Measurements from ENCODE around the gene FTO.

The FTO gene

DNA sequence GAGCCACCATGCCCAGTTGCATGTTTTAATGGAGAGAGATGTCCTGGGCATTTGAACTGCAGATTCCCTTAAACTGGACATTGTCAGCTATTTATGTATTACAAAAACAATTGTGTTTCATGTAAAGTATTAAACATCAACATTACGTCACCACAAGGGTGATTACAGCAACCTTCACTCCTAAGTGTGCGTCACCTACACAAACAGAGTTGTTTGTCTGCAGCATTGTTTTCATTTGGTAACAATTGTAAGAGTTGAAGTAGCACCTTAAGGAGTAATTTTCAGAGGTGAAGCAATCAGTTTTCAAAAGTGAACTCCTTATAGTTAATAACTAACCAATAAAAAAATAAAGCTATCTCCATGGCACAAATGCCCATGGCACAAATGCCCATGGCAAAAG is 311.2 kb downstream of the FTO start:
- H3K4me3 ChIP-seq (ENCODE audit: insufficient read depth, low read length, poor library complexity, severe bottlenecking): no peak overlapping the region

GRCh38 chr16:54022362-54022761 is 318.4 kb downstream of the FTO start:
- Histone ChIP-seq H3K4me3 (ENCODE audit: insufficient read depth, low read length, poor library complexity, severe bottlenecking) (no peak overlapping the region), H4K20me1 (ENCODE audit: low read depth, low read length) (no peaks in the 10 kb centered on the region), H3K27me3 (ENCODE audit: low read length) (no peaks in the 10 kb centered on the region), H3K4me2 (ENCODE audit: low read depth, low read length, poor library complexity, severe bottlenecking) (no peak overlapping the region), H3K79me2 (ENCODE audit: insufficient read depth, low read length) (no peaks in the 10 kb centered on the region), H3F3A (ENCODE audit: insufficient read depth) (no peaks in the 10 kb centered on the region), H3K9ac (ENCODE audit: low read length) (no peak overlapping the region), H3K36me3 (ENCODE audit: low read length) (no peaks in the 10 kb centered on the region), H3K27ac (ENCODE audit: low read depth, low read length) (no peak overlapping the region), H3K9me3 (ENCODE audit: insufficient read depth, low read length) (no peaks in the 10 kb centered on the region), H3K9me2 (replicated peaks; ENCODE audit: insufficient read depth, low read length) (no peaks in the 10 kb centered on the region), H2AFZ (ENCODE audit: low read depth, low read length, severe bottlenecking) (no peak overlapping the region)
- TF ChIP-seq, protein P1, sequence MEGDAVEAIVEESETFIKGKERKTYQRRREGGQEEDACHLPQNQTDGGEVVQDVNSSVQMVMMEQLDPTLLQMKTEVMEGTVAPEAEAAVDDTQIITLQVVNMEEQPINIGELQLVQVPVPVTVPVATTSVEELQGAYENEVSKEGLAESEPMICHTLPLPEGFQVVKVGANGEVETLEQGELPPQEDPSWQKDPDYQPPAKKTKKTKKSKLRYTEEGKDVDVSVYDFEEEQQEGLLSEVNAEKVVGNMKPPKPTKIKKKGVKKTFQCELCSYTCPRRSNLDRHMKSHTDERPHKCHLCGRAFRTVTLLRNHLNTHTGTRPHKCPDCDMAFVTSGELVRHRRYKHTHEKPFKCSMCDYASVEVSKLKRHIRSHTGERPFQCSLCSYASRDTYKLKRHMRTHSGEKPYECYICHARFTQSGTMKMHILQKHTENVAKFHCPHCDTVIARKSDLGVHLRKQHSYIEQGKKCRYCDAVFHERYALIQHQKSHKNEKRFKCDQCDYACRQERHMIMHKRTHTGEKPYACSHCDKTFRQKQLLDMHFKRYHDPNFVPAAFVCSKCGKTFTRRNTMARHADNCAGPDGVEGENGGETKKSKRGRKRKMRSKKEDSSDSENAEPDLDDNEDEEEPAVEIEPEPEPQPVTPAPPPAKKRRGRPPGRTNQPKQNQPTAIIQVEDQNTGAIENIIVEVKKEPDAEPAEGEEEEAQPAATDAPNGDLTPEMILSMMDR (IDR thresholded peaks at IDR 0.05; ENCODE audit: insufficient read depth, low read length, poor library complexity, severe bottlenecking): no peak
- TF ChIP-seq EZH2phosphoT487 (conservative IDR thresholded peaks at IDR 0.05; ENCODE audit: low read length): no peak

More for the DNA sequence above, 311.2 kb downstream of the FTO start:
- Histone ChIP-seq H2AFZ (ENCODE audit: low read depth, low read length, severe bottlenecking) (no peak overlapping the region), H3K36me3 (ENCODE audit: low read length) (no peaks in the 10 kb centered on the region), H3K9me3 (ENCODE audit: insufficient read depth, low read length) (peaks cover 7% of the 10 kb centered on the region; the same call in 1 of the 2 replicates), H3K9ac (ENCODE audit: low read length) (no peak overlapping the region), H3K4me2 (ENCODE audit: low read depth, low read length, poor library complexity, severe bottlenecking) (no peak overlapping the region), H3K27ac (ENCODE audit: low read depth, low read length) (no peak overlapping the region), H4K20me1 (ENCODE audit: low read depth, low read length) (no peaks in the 10 kb centered on the region), H3F3A (ENCODE audit: insufficient read depth) (no peaks in the 10 kb centered on the region), H3K9me2 (replicated peaks; ENCODE audit: insufficient read depth, low read length) (no peaks in the 10 kb centered on the region), H3K79me2 (ENCODE audit: insufficient read depth, low read length) (no peaks in the 10 kb centered on the region), H3K27me3 (ENCODE audit: low read length) (no peaks in the 10 kb centered on the region)
- TF ChIP-seq EZH2phosphoT487 (conservative IDR thresholded peaks at IDR 0.05; ENCODE audit: low read length): no peak
- TF ChIP-seq, protein P1 (IDR thresholded peaks at IDR 0.05; ENCODE audit: insufficient read depth, low read length, poor library complexity, severe bottlenecking): no peak

GRCh38 chr16:54026456-54026855 is 322.5 kb downstream of the FTO start:
- Histone ChIP-seq H3K9me3 (ENCODE audit: insufficient read depth, low read length) (no peaks in the 10 kb centered on the region; the same call in 1 of the 2 replicates), H3K27ac (ENCODE audit: low read depth, low read length) (no peak overlapping the region), H3K79me2 (ENCODE audit: insufficient read depth, low read length) (no peaks in the 10 kb centered on the region), H4K20me1 (ENCODE audit: low read depth, low read length) (no peaks in the 10 kb centered on the region), H3K9me2 (replicated peaks; ENCODE audit: insufficient read depth, low read length) (no peaks in the 10 kb centered on the region), H3K4me2 (ENCODE audit: low read depth, low read length, poor library complexity, severe bottlenecking) (no peak overlapping the region), H3K27me3 (ENCODE audit: low read length) (no peaks in the 10 kb centered on the region), H3F3A (ENCODE audit: insufficient read depth) (no peaks in the 10 kb centered on the region), H2AFZ (ENCODE audit: low read depth, low read length, severe bottlenecking) (no peak overlapping the region), H3K9ac (ENCODE audit: low read length) (no peak overlapping the region), H3K4me3 (ENCODE audit: insufficient read depth, low read length, poor library complexity, severe bottlenecking) (no peak overlapping the region), H3K36me3 (ENCODE audit: low read length) (no peaks in the 10 kb centered on the region)
- TF ChIP-seq, protein P1 (IDR thresholded peaks at IDR 0.05; ENCODE audit: insufficient read depth, low read length, poor library complexity, severe bottlenecking): no peak
- TF ChIP-seq EZH2phosphoT487 (conservative IDR thresholded peaks at IDR 0.05; ENCODE audit: low read length): no peak
